Psoas muscle (tissue), 8 donors: Measurements from ENCODE around the gene PRKCH. TPM values are rescaled to one million over a fixed set of nuclear protein-coding genes. Genes with fewer than 3 reads are reported as not detected.

ENCODE experiments used
- ATAC-seq, 4 donors: fragments of 200-7000 bp; cut with Tn5 transposase; one replicate each; pipeline ENCODE4 v1.9.1; 2020; ENCODE audit warnings: moderate library complexity in 3 of 4, mild to moderate bottlenecking in 2 of 4
- DNase-seq, 2 donors: peaks; one replicate each; pipeline ENCODE4 v3.0.0-alpha.2; 2020
- H3K27ac ChIP-seq: fragments of 200-600 bp; one replicate; pipeline ENCODE4 v1.8.0; 2022
- H3K27me3 ChIP-seq, 3 donors: fragments of 200-600 bp in 1 of 3; one replicate each; pipeline versions ENCODE4 v1.6.1 to v1.8.0; 2013 to 2022; ENCODE audit warnings: low read length in 2 of 3, mild to moderate bottlenecking in 2 of 3, moderate library complexity in 1 of 3; ENCODE audit not compliant: insufficient read depth in 3 of 3
- H3K36me3 ChIP-seq, 2 donors: fragments of 200-600 bp in 1 of 2; one replicate each; pipeline versions ENCODE4 v1.6.1 to v1.8.0; 2013 to 2022; ENCODE audit warnings: low read depth in 1 of 2, mild to moderate bottlenecking in 1 of 2, moderate library complexity in 1 of 2; ENCODE audit not compliant: insufficient read depth in 1 of 2
- H3K4me1 ChIP-seq: fragments of 200-600 bp; one replicate; pipeline ENCODE4 v1.8.0; 2022
- H3K4me3 ChIP-seq: fragments of 200-600 bp; one replicate; pipeline ENCODE4 v1.8.0; 2022; ENCODE audit warnings: mild to moderate bottlenecking
- H3K9me3 ChIP-seq: fragments of 200-600 bp; one replicate; pipeline ENCODE4 v1.8.0; 2022
- WGBS, 3 donors: extraction: QIAGEN DNeasy Blood & Tissue Kit; methylation state at CpG; one replicate each; pipeline versions ENCODE4 v1.1.6 to v1.1.7; 2013; 5-methylcytosine and 5-hydroxymethylcytosine counted together
- intact Hi-C, 2 donors: fragments of 100-400 bp; cut with DNase I; formaldehyde crosslinking; loops; one replicate each; pipeline versions ENCODE4 v1.11.0 to v1.14.2; 2022
- polyA plus RNA-seq, 3 donors: library from polyadenylated mRNA; stranded (reverse); fragments of 200-250 nt; gene quantifications; one replicate each; pipeline ENCODE4 v1.2.3, GENCODE V29; 2013
- total RNA-seq, 4 donors: library from RNA; stranded (reverse); fragmentation: NEBNext Ultra II Directional in 2 of 4; extraction: Animal tissue kit (Norgen Biotek cat#: 25700) in 2 of 4; gene quantifications; one replicate each; pipeline versions ENCODE4 v1.2.1 to v1.2.4, GENCODE V29; 2021 to 2023
- TF ChIP-seq, protein P1 (sequence below): fragments of 200-600 bp; IDR thresholded peaks from one replicate; pipeline ENCODE4 v1.8.0; 2022; ENCODE audit warnings: antibody characterized with exemption
- donor health status: healthy with polysubstance abuse.
- donor health status: DM: no; HTN: no; CAD: no; lungs with moderate emphysema.
- donor health status: Bipolar disorder and iron deficiency.
- donor health status: healthy.
- donor health status: DM: yes; HTN: yes; CAD: no.
- donor health status: DM: no; HTN: no; CAD: no.
- donor health status: DM: no; HTN: no; CAD: no.
- donor health status: DM: yes; HTN: yes; CAD: no.

The PRKCH gene
- total and polyA plus RNA-seq, 7 donors: 5.9 to 17.9 (median 11.1) TPM

- Histone ChIP-seq H3K27ac (no peak overlapping the region), H3K4me3 (no peak overlapping the region), H3K4me1 (peaks cover 13% of the 10 kb centered on the region), H3K9me3 (no peaks in the 10 kb centered on the region), H3K36me3 (no peaks in the 10 kb centered on the region), H3K27me3 (no peaks in the 10 kb centered on the region)
- TF ChIP-seq, protein P1, sequence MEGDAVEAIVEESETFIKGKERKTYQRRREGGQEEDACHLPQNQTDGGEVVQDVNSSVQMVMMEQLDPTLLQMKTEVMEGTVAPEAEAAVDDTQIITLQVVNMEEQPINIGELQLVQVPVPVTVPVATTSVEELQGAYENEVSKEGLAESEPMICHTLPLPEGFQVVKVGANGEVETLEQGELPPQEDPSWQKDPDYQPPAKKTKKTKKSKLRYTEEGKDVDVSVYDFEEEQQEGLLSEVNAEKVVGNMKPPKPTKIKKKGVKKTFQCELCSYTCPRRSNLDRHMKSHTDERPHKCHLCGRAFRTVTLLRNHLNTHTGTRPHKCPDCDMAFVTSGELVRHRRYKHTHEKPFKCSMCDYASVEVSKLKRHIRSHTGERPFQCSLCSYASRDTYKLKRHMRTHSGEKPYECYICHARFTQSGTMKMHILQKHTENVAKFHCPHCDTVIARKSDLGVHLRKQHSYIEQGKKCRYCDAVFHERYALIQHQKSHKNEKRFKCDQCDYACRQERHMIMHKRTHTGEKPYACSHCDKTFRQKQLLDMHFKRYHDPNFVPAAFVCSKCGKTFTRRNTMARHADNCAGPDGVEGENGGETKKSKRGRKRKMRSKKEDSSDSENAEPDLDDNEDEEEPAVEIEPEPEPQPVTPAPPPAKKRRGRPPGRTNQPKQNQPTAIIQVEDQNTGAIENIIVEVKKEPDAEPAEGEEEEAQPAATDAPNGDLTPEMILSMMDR: no peak
- ATAC-seq: no peak
- WGBS, 3 donors: 89 to 92% (median 91%) methylated on average over 2 of the region's 2 CpGs
- intact Hi-C loops: no loop called here
- DNase-seq: no peak
Measured at GRCh38 chr14:61430066-61430757, 108.8 kb downstream of the PRKCH start.

GRCh38 chr14:61433169-61433568 is 111.8 kb downstream of the PRKCH start:
- intact Hi-C loops: no loop called here
- Histone ChIP-seq H3K9me3 (no peaks in the 10 kb centered on the region), H3K4me1 (peaks cover 2% of the 10 kb centered on the region), H3K4me3 (no peak overlapping the region), H3K36me3 (no peaks in the 10 kb centered on the region), H3K27me3 (no peaks in the 10 kb centered on the region), H3K27ac (peak overlapping the region; percentile 32)
- DNase-seq (no peak), ATAC-seq (no peak)
- TF ChIP-seq, protein P1: no peak
- WGBS, 3 donors: 26 to 59% (median 48%) methylated on average over 1 of the region's 1 CpG

DNA sequence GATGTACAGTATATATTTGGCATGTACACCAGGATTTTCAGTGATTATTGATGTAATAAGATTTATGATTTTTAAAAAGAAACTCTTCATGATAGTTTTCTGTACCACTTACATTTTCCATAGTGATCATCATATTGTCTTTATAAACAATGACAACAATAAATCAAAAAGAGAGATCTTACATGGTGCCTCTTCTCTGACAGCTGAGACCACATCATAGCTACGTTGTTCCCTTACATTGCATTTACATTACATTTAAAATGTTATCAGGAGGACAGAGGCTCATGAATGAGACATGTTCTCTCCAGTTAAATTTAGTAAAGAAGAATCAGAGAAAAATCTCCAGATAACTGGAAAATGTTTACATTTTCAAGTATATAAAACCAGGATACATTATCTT is 112.4 kb downstream of the PRKCH start:
- ATAC-seq: no peak
- WGBS, 3 donors: 51 to 76% (median 73%) methylated on average over 1 of the region's 1 CpG
- TF ChIP-seq, protein P1: no peak
- no peak overlapping the region for H3K4me3 ChIP-seq
- H3K27ac ChIP-seq: no peak overlapping the region
- peaks cover 8% of the 10 kb centered on the region for H3K4me1 ChIP-seq
- intact Hi-C loops: no loop called here
- no peaks in the 10 kb centered on the region for H3K27me3 ChIP-seq
- H3K36me3 ChIP-seq: no peaks in the 10 kb centered on the region
- no peaks in the 10 kb centered on the region for H3K9me3 ChIP-seq
- no peak for DNase-seq

DNA sequence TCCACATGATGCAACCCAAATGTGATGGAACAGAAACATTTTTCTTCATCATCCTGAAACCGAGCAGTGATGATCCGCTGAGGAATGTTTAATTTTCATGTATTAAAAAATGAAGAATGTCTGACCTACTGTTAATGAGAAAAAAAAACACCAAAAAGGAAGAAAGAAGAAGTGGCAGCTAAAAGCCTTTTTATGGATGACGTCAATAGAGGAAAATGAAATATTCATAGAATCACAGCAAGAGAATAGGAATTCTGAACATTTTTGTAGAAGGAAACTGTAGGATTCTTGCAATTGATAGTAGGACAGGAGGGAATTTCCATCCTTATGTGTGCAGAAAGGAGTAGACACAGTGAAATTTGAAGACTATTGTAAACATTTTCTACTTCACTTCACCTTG is 112.9 kb downstream of the PRKCH start:
- no peaks in the 10 kb centered on the region for H3K9me3 ChIP-seq
- ATAC-seq (no peak), DNase-seq (no peak)
- 80 to 90% (median 87%) methylated on average over 3 of the region's 3 CpGs for WGBS, 3 donors
- intact Hi-C loops: no loop called here
- H3K27me3 ChIP-seq: no peaks in the 10 kb centered on the region
- TF ChIP-seq, protein P1: no peak
- H3K36me3 ChIP-seq: no peaks in the 10 kb centered on the region
- H3K4me3 ChIP-seq: no peak overlapping the region
- peaks cover 13% of the 10 kb centered on the region for H3K4me1 ChIP-seq
- no peak overlapping the region for H3K27ac ChIP-seq
